ENCODE data around the gene PLXDC2.

DNA sequence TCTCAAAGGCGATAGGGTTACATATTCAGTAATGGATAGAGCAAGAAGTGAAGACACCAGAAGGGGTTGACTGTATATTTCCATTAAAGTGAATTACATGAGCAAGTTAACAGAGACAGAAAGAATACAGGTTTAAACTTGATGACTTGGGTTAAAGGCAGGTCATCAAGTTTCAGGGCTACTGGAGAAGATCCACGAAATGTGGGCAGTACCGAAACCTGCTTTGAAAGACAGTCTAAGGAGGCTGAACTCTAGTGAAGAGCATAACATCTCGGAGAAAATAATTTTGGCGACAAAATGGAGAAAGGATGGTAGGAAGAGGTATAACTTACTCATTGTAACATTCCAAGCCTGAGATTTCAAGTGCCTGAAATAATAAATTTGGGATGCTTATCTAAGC lies 26.6 kb upstream of the PLXDC2 start:
- no peak for TF ChIP-seq POLR2A (IDR thresholded peaks at IDR 0.05; ENCODE audit: low read length)
- TF ChIP-seq GATA1 (IDR thresholded peaks at IDR 0.05; ENCODE audit: low read depth, low read length), result no peak

Measured in erythroblast (primary cell).